Mesenchymal stem cell (in vitro differentiated cells and primary cell): ENCODE results near the gene XK.

Source experiments
- DNase-seq: peaks from one replicate; pipeline ENCODE4 v3.0.0-alpha.2; 2013
- H2AFZ ChIP-seq: one replicate; pipeline ENCODE4 v1.6.1; 2013; ENCODE audit warnings: low read depth, mild to moderate bottlenecking, control low read depth, inconsistent platforms, low read length, moderate library complexity
- H2AK5ac ChIP-seq: 2 replicates; pipeline ENCODE4 v1.6.1; 2013; ENCODE audit warnings: low read length, moderate library complexity, mild to moderate bottlenecking, inconsistent platforms; ENCODE audit not compliant: severe bottlenecking
- H2BK120ac ChIP-seq: one replicate; pipeline ENCODE4 v1.6.1; 2013; ENCODE audit warnings: low read depth, mild to moderate bottlenecking, inconsistent platforms, low read length, moderate library complexity
- H2BK12ac ChIP-seq, 2 experiments: one replicate each; pipeline ENCODE4 v1.6.1; 2013; ENCODE audit warnings: inconsistent platforms in 2 of 2, low read length in 2 of 2, mild to moderate bottlenecking in 2 of 2, moderate library complexity in 2 of 2, control low read depth in 1 of 2
- H2BK15ac ChIP-seq: one replicate; pipeline ENCODE4 v1.6.1; 2013; ENCODE audit warnings: mild to moderate bottlenecking, low read depth, inconsistent platforms; ENCODE audit not compliant: poor library complexity, severe bottlenecking
- H2BK5ac ChIP-seq: 2 replicates; pipeline ENCODE4 v1.6.1; 2013; ENCODE audit warnings: low read depth, mild to moderate bottlenecking, low read length, control low read depth, inconsistent platforms; ENCODE audit not compliant: poor library complexity, severe bottlenecking
- H3K14ac ChIP-seq, 2 experiments: one replicate each; pipeline ENCODE4 v1.6.1; 2013; ENCODE audit warnings: inconsistent platforms in 2 of 2, low read length in 2 of 2, control low read depth in 1 of 2, mild to moderate bottlenecking in 1 of 2, moderate library complexity in 1 of 2
- H3K18ac ChIP-seq, 2 experiments: one replicate each; pipeline ENCODE4 v1.6.1; 2013; ENCODE audit warnings: inconsistent platforms in 2 of 2, low read length in 2 of 2, control low read depth in 1 of 2, low read depth in 1 of 2, mild to moderate bottlenecking in 1 of 2
- H3K23ac ChIP-seq, 2 experiments: one replicate each; pipeline ENCODE4 v1.6.1; 2013; ENCODE audit warnings: inconsistent platforms in 2 of 2, low read length in 2 of 2, mild to moderate bottlenecking in 2 of 2, moderate library complexity in 2 of 2, control low read depth in 1 of 2
- H3K27ac ChIP-seq: 2 replicates; pipeline ENCODE4 v1.5.1; 2013; ENCODE audit warnings: mild to moderate bottlenecking, moderate library complexity, low read length, control low read depth, inconsistent platforms; ENCODE audit not compliant: poor library complexity, severe bottlenecking
- H3K27me3 ChIP-seq, 2 experiments: 2 replicates each; pipeline versions ENCODE4 v1.6.1 to v1.7.0; 2013; ENCODE audit warnings: low read length in 2 of 2, mild to moderate bottlenecking in 2 of 2, moderate library complexity in 2 of 2, control low read depth in 1 of 2, inconsistent platforms in 1 of 2; ENCODE audit not compliant: control insufficient read depth in 1 of 2, insufficient read depth in 1 of 2
- H3K36me3 ChIP-seq, 2 experiments: 2 replicates each; pipeline versions ENCODE4 v1.6.1 to v1.7.0; 2013; ENCODE audit warnings: low read length in 2 of 2, control low read depth in 1 of 2, inconsistent platforms in 1 of 2, low read depth in 1 of 2, mild to moderate bottlenecking in 1 of 2; ENCODE audit not compliant: insufficient read depth in 2 of 2, control insufficient read depth in 1 of 2
- H3K4ac ChIP-seq, 2 experiments: one replicate each; pipeline ENCODE4 v1.6.1; 2013; ENCODE audit warnings: inconsistent platforms in 2 of 2, low read length in 2 of 2, mild to moderate bottlenecking in 2 of 2, moderate library complexity in 2 of 2, control low read depth in 1 of 2, low read depth in 1 of 2
- H3K4me1 ChIP-seq: 2 replicates; pipeline ENCODE4 v1.6.1; 2013; ENCODE audit warnings: low read depth, low read length, control low read depth; ENCODE audit not compliant: control insufficient read depth, insufficient read depth
- H3K4me2 ChIP-seq: 2 replicates; pipeline ENCODE4 v1.6.1; 2013; ENCODE audit warnings: low read length, mild to moderate bottlenecking, inconsistent platforms; ENCODE audit not compliant: poor library complexity, severe bottlenecking
- H3K4me3 ChIP-seq, 2 experiments: 2 replicates each; pipeline versions ENCODE4 v1.5.1 to v1.7.0; 2013; ENCODE audit warnings: low read length in 2 of 2, mild to moderate bottlenecking in 2 of 2, control low read depth in 1 of 2, low read depth in 1 of 2; ENCODE audit not compliant: insufficient read depth in 1 of 2
- H3K79me1 ChIP-seq: replicated peaks from 2 replicates; pipeline ENCODE4 v1.6.1; 2013; ENCODE audit warnings: mild to moderate bottlenecking, control low read depth, low read length, inconsistent platforms; ENCODE audit not compliant: poor library complexity, severe bottlenecking
- H3K9ac ChIP-seq: 2 replicates; pipeline ENCODE4 v1.7.0; 2013; ENCODE audit warnings: mild to moderate bottlenecking, low read length, moderate library complexity
- H3K9me3 ChIP-seq: 2 replicates; pipeline ENCODE4 v1.7.0; 2013; ENCODE audit warnings: mild to moderate bottlenecking, low read length; ENCODE audit not compliant: control insufficient read depth
- H4K8ac ChIP-seq: one replicate; pipeline ENCODE4 v1.6.1; 2013; ENCODE audit warnings: inconsistent platforms, mild to moderate bottlenecking, low read length, moderate library complexity
- H4K91ac ChIP-seq: one replicate; pipeline ENCODE4 v1.6.1; 2013; ENCODE audit warnings: mild to moderate bottlenecking, low read length, inconsistent platforms
- WGBS: methylation state at CpG from one replicate; pipeline ENCODE4 v1.1.7; 2013; ENCODE audit warnings: mixed read lengths; 5-methylcytosine and 5-hydroxymethylcytosine counted together

The XK gene

GRCh38 chrX:37754516-37754915 lies 68.9 kb downstream of the XK start:
- no peak overlapping the region for H3K14ac ChIP-seq
- no peaks in the 10 kb centered on the region for H3K79me1 ChIP-seq
- no peak overlapping the region for H3K4me3 ChIP-seq
- no peak overlapping the region for H3K18ac ChIP-seq
- 82% methylated on average over 2 of the region's 2 CpGs for WGBS
- H3K9me3 ChIP-seq, result no peaks in the 10 kb centered on the region
- H3K4me1 ChIP-seq, result no peaks in the 10 kb centered on the region
- no peak overlapping the region for H2BK5ac ChIP-seq
- no peak overlapping the region for H2BK15ac ChIP-seq
- H4K8ac ChIP-seq, result no peak overlapping the region
- DNase-seq, result no peak
- no peak overlapping the region for H3K9ac ChIP-seq
- no peak overlapping the region for H3K4me2 ChIP-seq
- no peak overlapping the region for H3K4ac ChIP-seq
- H2BK120ac ChIP-seq, result no peak overlapping the region
- H2BK12ac ChIP-seq, result no peak overlapping the region
- H2AK5ac ChIP-seq, result no peak overlapping the region
- no peak overlapping the region for H3K23ac ChIP-seq
- H4K91ac ChIP-seq, result no peak overlapping the region
- no peak overlapping the region for H3K27ac ChIP-seq
- H3K27me3 ChIP-seq, result peaks cover 0 to 21% of the 10 kb centered on the region in 2 experiments
- no peaks in the 10 kb centered on the region for H3K36me3 ChIP-seq
- H2AFZ ChIP-seq, result no peak overlapping the region

- Histone ChIP-seq H3K27ac (no peak overlapping the region), H3K9ac (no peak overlapping the region), H2BK12ac (no peak overlapping the region), H3K36me3 (no peaks in the 10 kb centered on the region), H3K23ac (no peak overlapping the region), H2AK5ac (no peak overlapping the region), H3K4me3 (no peak overlapping the region), H2AFZ (no peak overlapping the region), H3K14ac (no peak overlapping the region), H4K8ac (no peak overlapping the region), H2BK5ac (no peak overlapping the region), H3K27me3 (peaks cover 0 to 21% of the 10 kb centered on the region in 2 experiments), H3K4me1 (no peaks in the 10 kb centered on the region), H4K91ac (no peak overlapping the region), H3K79me1 (no peaks in the 10 kb centered on the region), H2BK15ac (no peak overlapping the region), H3K4ac (no peak overlapping the region), H3K18ac (no peak overlapping the region), H2BK120ac (no peak overlapping the region), H3K9me3 (no peaks in the 10 kb centered on the region), H3K4me2 (no peak overlapping the region)
- DNase-seq, result no peak
Measured at GRCh38 chrX:37755025-37755424, 69.4 kb downstream of the XK start.

- Histone ChIP-seq H4K8ac (no peak overlapping the region), H2BK5ac (no peak overlapping the region), H2AFZ (no peak overlapping the region), H3K9me3 (no peaks in the 10 kb centered on the region), H2BK15ac (no peak overlapping the region), H3K4me3 (no peak overlapping the region), H3K79me1 (no peaks in the 10 kb centered on the region), H3K4me1 (no peaks in the 10 kb centered on the region), H3K4ac (no peak overlapping the region), H3K18ac (no peak overlapping the region), H3K23ac (no peak overlapping the region), H2BK120ac (no peak overlapping the region), H3K27me3 (peaks cover 0 to 25% of the 10 kb centered on the region in 2 experiments), H3K9ac (no peak overlapping the region), H4K91ac (no peak overlapping the region), H3K14ac (no peak overlapping the region), H3K36me3 (no peaks in the 10 kb centered on the region), H2AK5ac (no peak overlapping the region), H3K4me2 (no peak overlapping the region), H2BK12ac (no peak overlapping the region), H3K27ac (no peak overlapping the region)
- no peak for DNase-seq
Measured at GRCh38 chrX:37757082-37757481, 71.5 kb downstream of the XK start.

- no peak overlapping the region for H2AFZ ChIP-seq
- no peak overlapping the region for H3K4me2 ChIP-seq
- H4K8ac ChIP-seq, result no peak overlapping the region
- no peak overlapping the region for H2BK15ac ChIP-seq
- no peak overlapping the region for H3K23ac ChIP-seq
- no peak overlapping the region for H3K4me3 ChIP-seq
- H2AK5ac ChIP-seq, result no peak overlapping the region
- WGBS, result no CpG with 5 or more reads among the region's 1 CpG
- no peak for DNase-seq
- H3K18ac ChIP-seq, result no peak overlapping the region
- no peak overlapping the region for H3K4ac ChIP-seq
- H3K36me3 ChIP-seq, result no peaks in the 10 kb centered on the region
- H3K79me1 ChIP-seq, result no peaks in the 10 kb centered on the region
- H3K27me3 ChIP-seq, result peaks cover 0 to 16% of the 10 kb centered on the region in 2 experiments
- no peak overlapping the region for H3K14ac ChIP-seq
- H3K9ac ChIP-seq, result no peak overlapping the region
- no peak overlapping the region for H4K91ac ChIP-seq
- no peak overlapping the region for H2BK12ac ChIP-seq
- H2BK5ac ChIP-seq, result no peak overlapping the region
- H3K4me1 ChIP-seq, result no peaks in the 10 kb centered on the region
- no peaks in the 10 kb centered on the region for H3K9me3 ChIP-seq
- no peak overlapping the region for H2BK120ac ChIP-seq
- H3K27ac ChIP-seq, result no peak overlapping the region
Measured at GRCh38 chrX:37759351-37759750, 73.8 kb downstream of the XK start.
